ENCODE results near the gene EMSY. TPM values are rescaled to one million over a fixed set of nuclear protein-coding genes. Genes with fewer than 3 reads are reported as not detected.

The EMSY gene
- total and polyA plus RNA-seq, 2 of the 8 experiments (the other 6 are each of a cell fraction or from before 2014, with no cell fraction given) = 29.6 to 34.6 TPM

DNA sequence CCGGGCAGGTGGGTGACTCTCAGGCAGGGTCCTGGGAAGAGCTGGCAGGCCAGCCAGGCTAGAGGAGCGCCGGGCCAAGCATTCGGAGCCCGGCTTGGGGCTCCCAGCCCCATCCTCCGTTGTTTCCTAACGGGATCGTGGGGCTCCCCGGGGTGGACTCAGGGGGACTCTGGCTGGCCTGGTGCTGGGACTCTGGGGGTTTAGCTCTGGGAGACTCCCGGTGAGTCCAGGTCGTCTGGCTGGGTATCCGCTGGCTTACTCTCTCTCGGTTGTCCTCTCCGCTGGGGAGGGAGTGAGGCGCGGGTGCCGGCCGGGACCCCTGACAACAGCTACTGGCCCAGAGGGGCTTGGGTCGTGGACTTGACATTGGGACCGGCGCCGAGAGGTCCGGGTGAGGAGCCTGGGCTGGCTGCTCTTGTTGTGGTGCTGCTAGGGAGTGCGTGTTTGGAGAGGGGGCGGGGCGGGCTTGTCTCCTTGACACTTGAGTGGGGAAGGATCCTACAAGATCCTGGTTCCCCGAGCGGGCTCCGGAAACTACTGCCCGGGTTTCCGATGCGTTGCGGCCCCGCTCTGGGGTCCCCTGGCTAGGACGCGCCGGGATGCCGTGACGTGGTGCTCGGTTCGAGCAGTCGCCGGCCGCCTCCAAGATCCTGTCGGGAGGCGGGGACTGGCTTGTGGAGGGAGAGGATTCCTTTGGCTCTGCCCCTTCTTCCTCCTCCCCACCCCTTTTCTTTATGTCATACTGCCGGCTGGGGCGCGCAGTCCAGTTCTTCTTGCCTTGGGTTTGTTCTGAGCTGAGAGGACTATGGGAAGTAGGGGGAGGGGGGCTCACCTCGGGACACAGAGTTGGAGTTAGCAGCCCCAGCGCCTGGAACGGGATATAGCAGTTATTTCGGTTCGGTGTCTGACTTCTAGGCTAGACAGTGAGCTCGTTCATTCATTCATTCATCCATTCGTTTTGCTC, 585 bp downstream of the EMSY start:
- Histone ChIP-seq H3K79me1 (ENCODE audit: low read depth, low read length) (no peaks in the 10 kb centered on the region; the same call in 1 of the 2 replicates), H3K18ac (ENCODE audit: extremely low read depth, low read length) (peak overlapping the region; percentile 33; the same call in 1 of the 2 replicates), H3K4me2 (ENCODE audit: insufficient read depth in 1 of 2, low read depth in 2 of 2, low read length in 2 of 2) (peak overlapping the region; percentile 77 to 89), H3K36me3 (ENCODE audit: control insufficient read depth in 2 of 4, insufficient read depth in 4 of 4, low read length in 3 of 4) (peaks cover 0 to 31% (median 3%) of the 10 kb centered on the region in 4 experiments; a peak in 3 of 8 replicates), H2BK20ac (ENCODE audit: low read length) (peak overlapping the region; percentile 26; the same call in 1 of the 2 replicates), H3K56ac (replicated peaks; ENCODE audit: insufficient read length, low read depth, low read length) (peak overlapping the region; percentile 55), H4K20me1 (replicated peaks in 1 of 2; ENCODE audit: control insufficient read depth in 1 of 2, insufficient read depth in 2 of 2, low read length in 2 of 2) (no peaks in the 10 kb centered on the region), H4K8ac (ENCODE audit: extremely low read depth, insufficient read depth, low read length) (peak overlapping the region; percentile 89), H2AK5ac (ENCODE audit: low read depth, low read length) (no peak overlapping the region), H3K79me2 (ENCODE audit: control insufficient read depth in 1 of 2, insufficient read depth in 2 of 2, low read length in 2 of 2) (peaks cover 0 to 61% of the 10 kb centered on the region in 2 experiments; a peak in 3 of 4 replicates), H2BK15ac (ENCODE audit: low read length) (no peak overlapping the region), H3K23ac (ENCODE audit: insufficient read length) (no peak overlapping the region), H3K23me2 (ENCODE audit: low read depth, low read length) (peaks cover 3% of the 10 kb centered on the region; the same call in 1 of the 2 replicates), H3K9ac (replicated peaks in 1 of 4; ENCODE audit: extremely low read depth in 1 of 4, low read depth in 3 of 4, low read length in 3 of 4) (peak overlapping the region; percentile 82 to 99 (median 92)), H3K27me3 (replicated peaks in 1 of 4; ENCODE audit: control insufficient read depth in 3 of 4, extremely low read depth in 1 of 4, insufficient read depth in 3 of 4, low read length in 3 of 4) (no peaks in the 10 kb centered on the region), H3K4me3 (ENCODE audit: extremely low read depth in 1 of 4, insufficient read depth in 2 of 4, low read depth in 3 of 4, low read length in 4 of 4) (peak overlapping the region; percentile 77 to 99 (median 96)), H3K27ac (ENCODE audit: low read depth, low read length) (peak overlapping the region; percentile 78), H2BK5ac (ENCODE audit: low read depth, low read length) (peak overlapping the region; percentile 99), H2AFZ (ENCODE audit: low read length) (no peak overlapping the region), H2BK12ac (ENCODE audit: low read depth, low read length) (peak overlapping the region; percentile 55; the same call in 1 of the 2 replicates), H4K5ac (ENCODE audit: insufficient read length, low read depth, low read length) (peak overlapping the region; percentile 55), H3K14ac (ENCODE audit: insufficient read length) (no peak overlapping the region), H4K91ac (replicated peaks; ENCODE audit: insufficient read length, low read length) (peak overlapping the region; percentile 59), H2BK120ac (replicated peaks; ENCODE audit: low read depth, low read length) (no peak overlapping the region), H3K4me1 (replicated peaks in 1 of 4; ENCODE audit: control insufficient read depth in 3 of 4, insufficient read depth in 4 of 4, low read length in 3 of 4) (peaks cover 0 to 20% (median 1%) of the 10 kb centered on the region in 4 experiments; a peak in 5 of 7 replicates), H3K9me3 (ENCODE audit: insufficient read depth in 2 of 2, low read depth in 1 of 2, low read length in 1 of 2) (no peaks in the 10 kb centered on the region), H3K4ac (replicated peaks; ENCODE audit: insufficient read length, low read depth, low read length) (no peak overlapping the region)
- WGBS, 2 experiments (ENCODE audit: extremely low coverage in 1 of 2, insufficient coverage in 1 of 2, insufficient read length in 1 of 2, insufficient replicate concordance in 2 of 2, low coverage in 1 of 2, low lambda C conversion rate in 2 of 2, missing lambda C conversion rate in 1 of 2) = 2% methylated on average over 45 of the region's 56 CpGs; no CpG with 5 or more reads in 1 of the 2 experiments
- CTCF ChIA-PET (ENCODE audit: partially characterized antibody) = interaction anchor here (0.8 to 3.5 kb wide), 11 partner anchors 10 to 237 kb away, joined by 3 to 21 read pairs (median 4); partner anchors contain the start of genes GVQW3 and THAP12
- FAIRE-seq = no peak
- POLR2A ChIA-PET (ENCODE audit: partially characterized antibody) = interaction anchor here (0.7 to 6.5 kb wide), 7 partner anchors 9 to 88 kb away, joined by 3 to 87 read pairs (median 3); no protein-coding TSS in a partner anchor
- DNase-seq (ENCODE audit: low read depth in 1 of 2, low spot score in 2 of 2) = peak; percentile 72 to 78
- TF ChIP-seq, protein P1, sequence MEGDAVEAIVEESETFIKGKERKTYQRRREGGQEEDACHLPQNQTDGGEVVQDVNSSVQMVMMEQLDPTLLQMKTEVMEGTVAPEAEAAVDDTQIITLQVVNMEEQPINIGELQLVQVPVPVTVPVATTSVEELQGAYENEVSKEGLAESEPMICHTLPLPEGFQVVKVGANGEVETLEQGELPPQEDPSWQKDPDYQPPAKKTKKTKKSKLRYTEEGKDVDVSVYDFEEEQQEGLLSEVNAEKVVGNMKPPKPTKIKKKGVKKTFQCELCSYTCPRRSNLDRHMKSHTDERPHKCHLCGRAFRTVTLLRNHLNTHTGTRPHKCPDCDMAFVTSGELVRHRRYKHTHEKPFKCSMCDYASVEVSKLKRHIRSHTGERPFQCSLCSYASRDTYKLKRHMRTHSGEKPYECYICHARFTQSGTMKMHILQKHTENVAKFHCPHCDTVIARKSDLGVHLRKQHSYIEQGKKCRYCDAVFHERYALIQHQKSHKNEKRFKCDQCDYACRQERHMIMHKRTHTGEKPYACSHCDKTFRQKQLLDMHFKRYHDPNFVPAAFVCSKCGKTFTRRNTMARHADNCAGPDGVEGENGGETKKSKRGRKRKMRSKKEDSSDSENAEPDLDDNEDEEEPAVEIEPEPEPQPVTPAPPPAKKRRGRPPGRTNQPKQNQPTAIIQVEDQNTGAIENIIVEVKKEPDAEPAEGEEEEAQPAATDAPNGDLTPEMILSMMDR (IDR thresholded peaks at IDR 0.05; ENCODE audit: control extremely low read depth in 1 of 3, insufficient read depth in 1 of 3, low read depth in 1 of 3, low read length in 3 of 3) = peak in 2 of 3 experiments; percentile 2 to 24; a peak in 2 of 4 replicates
- TF ChIP-seq TAF7 (optimal IDR thresholded peaks at IDR 0.05; ENCODE audit: borderline replicate concordance, low read depth, low read length) (peak; percentile 57), HDAC6 (IDR thresholded peaks at IDR 0.05; ENCODE audit: low read depth, low read length) (no peak), ASH2L (IDR thresholded peaks at IDR 0.05; ENCODE audit: low read length) (peak; percentile 72), JUN (IDR thresholded peaks at IDR 0.05; ENCODE audit: low read depth, low read length) (no peak), POU5F1 (IDR thresholded peaks at IDR 0.05; ENCODE audit: low read depth, low read length) (no peak), KDM4A (IDR thresholded peaks at IDR 0.05; ENCODE audit: low read depth, low read length, severe bottlenecking) (peak; percentile 16)
